PC-9 (cell line): ENCODE data around the gene SHISA9. TPM values are rescaled to one million over a fixed set of nuclear protein-coding genes. Genes with fewer than 3 reads are reported as not detected.

Experiments used
- BruUV-seq: library from RNA; stranded (reverse); fragments of 400-500 nt; replicated peaks from 2 replicates; lab custom pipeline; 2021; lab: Mats Ljungman, UMichigan
- CTCF ChIA-PET: fragments of 300-600 bp; sonication (Branson Sonifier 250); formaldehyde crosslinking; loops from one replicate; lab custom pipeline; 2022; ENCODE audit warnings: antibody characterized with exemption; lab: Charles Lee
- POLR2A ChIA-PET: fragments of 300-600 bp; sonication (Branson Sonifier 250); formaldehyde crosslinking; loops from one replicate; lab custom pipeline; 2022; ENCODE audit warnings: antibody characterized with exemption; ENCODE audit not compliant: unreplicated experiment; lab: Charles Lee
- DNase-seq, 2 experiments: peaks; one replicate each; pipeline versions ENCODE4 v3.0.0 to v3.0.0-alpha.2; 2015 to 2022; ENCODE audit warnings: mixed read lengths in 1 of 2
- H2AFZ ChIP-seq: fragments of 200-600 bp; sonication (generic); 2 replicates; pipeline ENCODE4 v1.8.1; 2017; ENCODE audit warnings: antibody characterized with exemption
- H3F3A ChIP-seq: fragments of 200-600 bp; sonication (generic); 2 replicates; pipeline ENCODE4 v1.8.1; 2017; ENCODE audit warnings: antibody characterized with exemption, mild to moderate bottlenecking, low read depth; ENCODE audit not compliant: insufficient read depth
- H3K27ac ChIP-seq: fragments of 200-600 bp; sonication (generic); 2 replicates; pipeline ENCODE4 v1.6.1; 2016; ENCODE audit warnings: mixed run types
- H3K27me3 ChIP-seq: fragments of 200-600 bp; sonication (generic); 2 replicates; pipeline ENCODE4 v1.6.1; 2016; ENCODE audit warnings: low read depth, mixed run types; ENCODE audit not compliant: insufficient read depth
- H3K36me3 ChIP-seq: fragments of 200-600 bp; sonication (generic); 2 replicates; pipeline ENCODE4 v1.6.1; 2016; ENCODE audit warnings: low read depth, mixed run types
- H3K4me1 ChIP-seq: fragments of 200-600 bp; sonication (generic); replicated peaks from 2 replicates; pipeline ENCODE4 v1.6.1; 2016; ENCODE audit warnings: mixed run types; ENCODE audit not compliant: insufficient read depth
- H3K4me2 ChIP-seq: fragments of 200-600 bp; sonication (generic); 2 replicates; pipeline ENCODE4 v1.6.1; 2017; ENCODE audit warnings: mixed run types
- H3K4me3 ChIP-seq: fragments of 200-600 bp; sonication (generic); 2 replicates; pipeline ENCODE4 v1.6.1; 2016; ENCODE audit warnings: mixed run types
- H3K79me2 ChIP-seq: fragments of 200-600 bp; sonication (generic); 2 replicates; pipeline ENCODE4 v1.6.1; 2017; ENCODE audit warnings: low read depth, mixed run types
- H3K9me2 ChIP-seq: fragments of 200-600 bp; sonication (generic); 2 replicates; pipeline ENCODE4 v1.8.1; 2017; ENCODE audit warnings: mild to moderate bottlenecking; ENCODE audit not compliant: insufficient read depth
- H3K9me3 ChIP-seq: fragments of 200-600 bp; sonication (generic); 2 replicates; pipeline ENCODE4 v1.8.1; 2016; ENCODE audit warnings: low read depth; ENCODE audit not compliant: insufficient read depth
- H4K20me1 ChIP-seq: fragments of 200-600 bp; sonication (generic); 2 replicates; pipeline ENCODE4 v1.8.1; 2017; ENCODE audit not compliant: insufficient read depth
- EZH2 ChIP-seq: fragments of 200-600 bp; sonication (generic); IDR thresholded peaks from 2 replicates; pipeline ENCODE4 v1.8.0; 2017; ENCODE audit warnings: antibody characterized with exemption, low read depth
- intact Hi-C: fragments of 100-400 bp; cut with micrococcal nuclease; formaldehyde crosslinking; loops from one replicate; pipeline ENCODE4 v1.10.0; 2022; ENCODE audit not compliant: unreplicated experiment
- total RNA-seq: library from RNA; stranded (reverse); gene quantifications from 2 replicates; pipeline ENCODE4 v1.2.3, GENCODE V29; 2021
- TF ChIP-seq, protein P1 (sequence below): fragments of 200-600 bp; sonication (generic); conservative IDR thresholded peaks from 2 replicates; pipeline ENCODE4 v1.6.1; 2017; ENCODE audit warnings: mixed run types, antibody characterized with exemption, mild to moderate bottlenecking, moderate library complexity

SHISA9 gene
- total RNA-seq, 1 experiment from 2014 or later = 80.5 TPM

DNA sequence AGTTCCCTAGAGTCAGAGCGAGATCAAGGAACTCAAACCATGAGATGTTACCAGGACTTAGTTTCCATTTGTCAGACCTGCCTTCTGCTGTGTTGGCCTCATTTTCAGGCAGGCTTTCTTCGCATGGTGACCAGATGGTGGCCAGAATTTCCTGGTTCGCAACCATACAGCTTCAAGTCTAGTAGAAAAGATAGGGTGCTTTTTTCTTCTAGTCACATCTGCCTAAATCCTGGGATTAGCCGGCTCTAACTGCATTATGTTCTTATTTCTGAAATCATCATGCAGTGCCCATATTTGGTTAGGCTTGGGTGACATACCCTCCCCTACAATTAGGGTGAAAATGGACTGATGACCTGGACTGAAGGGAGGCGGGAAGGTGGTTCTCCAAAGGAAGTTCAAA lies 131.5 kb downstream of the SHISA9 start:
- Histone ChIP-seq H3K4me1 (no peaks in the 10 kb centered on the region), H4K20me1 (peaks cover 94% of the 10 kb centered on the region), H3K36me3 (no peaks in the 10 kb centered on the region), H3K4me2 (no peak overlapping the region), H3K4me3 (no peak overlapping the region), H3F3A (peaks cover 17% of the 10 kb centered on the region; the same call in 1 of the 2 replicates), H3K79me2 (peaks cover 83% of the 10 kb centered on the region), H3K27ac (no peak overlapping the region), H2AFZ (no peak overlapping the region), H3K27me3 (no peaks in the 10 kb centered on the region), H3K9me3 (no peaks in the 10 kb centered on the region), H3K9me2 (no peaks in the 10 kb centered on the region)
- ChIA-PET POLR2A (no interaction called here), CTCF (no interaction called here)
- no TSS peak for BruUV-seq
- intact Hi-C loops = no loop called here
- no peak for DNase-seq
- TF ChIP-seq, protein P1, sequence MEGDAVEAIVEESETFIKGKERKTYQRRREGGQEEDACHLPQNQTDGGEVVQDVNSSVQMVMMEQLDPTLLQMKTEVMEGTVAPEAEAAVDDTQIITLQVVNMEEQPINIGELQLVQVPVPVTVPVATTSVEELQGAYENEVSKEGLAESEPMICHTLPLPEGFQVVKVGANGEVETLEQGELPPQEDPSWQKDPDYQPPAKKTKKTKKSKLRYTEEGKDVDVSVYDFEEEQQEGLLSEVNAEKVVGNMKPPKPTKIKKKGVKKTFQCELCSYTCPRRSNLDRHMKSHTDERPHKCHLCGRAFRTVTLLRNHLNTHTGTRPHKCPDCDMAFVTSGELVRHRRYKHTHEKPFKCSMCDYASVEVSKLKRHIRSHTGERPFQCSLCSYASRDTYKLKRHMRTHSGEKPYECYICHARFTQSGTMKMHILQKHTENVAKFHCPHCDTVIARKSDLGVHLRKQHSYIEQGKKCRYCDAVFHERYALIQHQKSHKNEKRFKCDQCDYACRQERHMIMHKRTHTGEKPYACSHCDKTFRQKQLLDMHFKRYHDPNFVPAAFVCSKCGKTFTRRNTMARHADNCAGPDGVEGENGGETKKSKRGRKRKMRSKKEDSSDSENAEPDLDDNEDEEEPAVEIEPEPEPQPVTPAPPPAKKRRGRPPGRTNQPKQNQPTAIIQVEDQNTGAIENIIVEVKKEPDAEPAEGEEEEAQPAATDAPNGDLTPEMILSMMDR = no peak
- no peak for TF ChIP-seq EZH2

DNA sequence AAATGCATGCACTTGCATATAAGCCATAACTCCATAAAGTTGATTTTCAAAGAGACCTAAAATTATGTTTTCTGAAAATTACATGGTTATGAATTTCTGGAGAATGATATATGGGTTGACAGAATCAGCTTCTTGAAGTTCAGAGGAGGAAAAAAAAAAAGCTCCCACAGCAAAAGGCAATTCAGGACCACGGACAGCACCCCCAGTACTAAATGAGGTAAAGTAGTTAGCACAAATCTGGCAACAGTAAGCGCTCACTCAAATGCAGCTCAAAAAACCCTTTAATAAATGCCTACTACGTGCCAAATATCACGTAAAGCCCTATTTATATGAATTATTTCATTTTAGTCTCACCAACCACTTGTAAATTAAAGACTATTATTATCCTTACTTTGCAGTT lies 135.2 kb downstream of the SHISA9 start:
- intact Hi-C loops = no loop called here
- H4K20me1 ChIP-seq = peaks cover 94% of the 10 kb centered on the region
- H3K4me3 ChIP-seq = no peak overlapping the region
- no peaks in the 10 kb centered on the region for H3K9me3 ChIP-seq
- BruUV-seq = no TSS peak
- 0 out of 2 replicates have a peak, but pooled peaks cover 4% of the 10 kb centered on the region for H3K4me1 ChIP-seq
- H2AFZ ChIP-seq = no peak overlapping the region
- no peaks in the 10 kb centered on the region for H3K9me2 ChIP-seq
- H3F3A ChIP-seq = peaks cover 17% of the 10 kb centered on the region; the same call in 1 of the 2 replicates
- TF ChIP-seq, protein P1 = no peak
- TF ChIP-seq EZH2 = no peak
- no peak overlapping the region for H3K27ac ChIP-seq
- no peaks in the 10 kb centered on the region for H3K36me3 ChIP-seq
- peak in 1 of 2 experiments; percentile 48 for DNase-seq
- H3K4me2 ChIP-seq = no peak overlapping the region
- no peaks in the 10 kb centered on the region for H3K27me3 ChIP-seq
- peaks cover 90% of the 10 kb centered on the region for H3K79me2 ChIP-seq
- ChIA-PET CTCF (no interaction called here), POLR2A (no interaction called here)

GRCh38 chr16:13038591-13038990 lies 137.2 kb downstream of the SHISA9 start:
- Histone ChIP-seq H3K4me1 (0 out of 2 replicates have a peak, but pooled peaks cover 4% of the 10 kb centered on the region), H3K9me2 (no peaks in the 10 kb centered on the region), H3K9me3 (no peaks in the 10 kb centered on the region), H3K4me2 (no peak overlapping the region), H3K36me3 (no peaks in the 10 kb centered on the region), H3F3A (peaks cover 17% of the 10 kb centered on the region; the same call in 1 of the 2 replicates), H3K4me3 (no peak overlapping the region), H3K79me2 (peaks cover 93% of the 10 kb centered on the region), H3K27me3 (no peaks in the 10 kb centered on the region), H2AFZ (no peak overlapping the region), H3K27ac (no peak overlapping the region), H4K20me1 (peaks cover 96% of the 10 kb centered on the region)
- POLR2A ChIA-PET = no interaction called here
- intact Hi-C loops = no loop called here
- CTCF ChIA-PET = interaction anchor here (0.6 kb wide), 1 partner anchor 17 kb away, joined by 11 read pairs; no protein-coding TSS in a partner anchor
- no peak for TF ChIP-seq EZH2
- TF ChIP-seq, protein P1 = no peak
- DNase-seq = peak in 1 of 2 experiments; percentile 57
- BruUV-seq = no TSS peak
